AG09309 (cell line): ENCODE data around the gene MORN4.
"Not testable (repeated sequence)": the region's sequence is repeated elsewhere in the genome, so short reads cannot be mapped to it uniquely, and the experiment has no call there.

Experiments
- DNase-seq: peaks from one replicate; pipeline ENCODE4 v3.0.0-alpha.2; 2010; ENCODE audit warnings: low read depth
- H3K4me3 ChIP-seq: 2 replicates; pipeline ENCODE4 v1.5.1; 2011; ENCODE audit warnings: mild to moderate bottlenecking, low read depth, low read length, moderate library complexity; ENCODE audit not compliant: control insufficient read depth
- TF ChIP-seq, protein P1 (sequence below): IDR thresholded peaks from 2 replicates; pipeline ENCODE4 v1.5.1; 2011; ENCODE audit warnings: mild to moderate bottlenecking, low read depth, low read length, inconsistent platforms; ENCODE audit not compliant: insufficient read depth, control insufficient read depth; ENCODE audit errors: missing control alignments

Gene MORN4

GRCh38 chr10:97580421-97581367, 52.6 kb downstream of the MORN4 start:
- no peak for DNase-seq
- TF ChIP-seq, protein P1, sequence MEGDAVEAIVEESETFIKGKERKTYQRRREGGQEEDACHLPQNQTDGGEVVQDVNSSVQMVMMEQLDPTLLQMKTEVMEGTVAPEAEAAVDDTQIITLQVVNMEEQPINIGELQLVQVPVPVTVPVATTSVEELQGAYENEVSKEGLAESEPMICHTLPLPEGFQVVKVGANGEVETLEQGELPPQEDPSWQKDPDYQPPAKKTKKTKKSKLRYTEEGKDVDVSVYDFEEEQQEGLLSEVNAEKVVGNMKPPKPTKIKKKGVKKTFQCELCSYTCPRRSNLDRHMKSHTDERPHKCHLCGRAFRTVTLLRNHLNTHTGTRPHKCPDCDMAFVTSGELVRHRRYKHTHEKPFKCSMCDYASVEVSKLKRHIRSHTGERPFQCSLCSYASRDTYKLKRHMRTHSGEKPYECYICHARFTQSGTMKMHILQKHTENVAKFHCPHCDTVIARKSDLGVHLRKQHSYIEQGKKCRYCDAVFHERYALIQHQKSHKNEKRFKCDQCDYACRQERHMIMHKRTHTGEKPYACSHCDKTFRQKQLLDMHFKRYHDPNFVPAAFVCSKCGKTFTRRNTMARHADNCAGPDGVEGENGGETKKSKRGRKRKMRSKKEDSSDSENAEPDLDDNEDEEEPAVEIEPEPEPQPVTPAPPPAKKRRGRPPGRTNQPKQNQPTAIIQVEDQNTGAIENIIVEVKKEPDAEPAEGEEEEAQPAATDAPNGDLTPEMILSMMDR, result no peak
- no peak overlapping the region for H3K4me3 ChIP-seq

GRCh38 chr10:97578171-97578844, 55.0 kb downstream of the MORN4 start:
- no peak for DNase-seq
- no peak overlapping the region for H3K4me3 ChIP-seq
- TF ChIP-seq, protein P1, result no peak

- H3K4me3 ChIP-seq, result no peak overlapping the region
- no peak for DNase-seq
- TF ChIP-seq, protein P1, result no peak
These were observed 55.6 kb downstream of the MORN4 start for GRCh38 chr10:97577701-97578100.

- not testable (repeated sequence) for DNase-seq, H3K4me3 ChIP-seq
These were observed 56.8 kb downstream of the MORN4 start for GRCh38 chr10:97576487-97576886.

- DNase-seq, result no peak
- TF ChIP-seq, protein P1, result no peak
- no peak overlapping the region for H3K4me3 ChIP-seq
These were observed 58.1 kb downstream of the MORN4 start for GRCh38 chr10:97575127-97575668.

- peak; percentile 14 for DNase-seq
- TF ChIP-seq, protein P1, result no peak
- H3K4me3 ChIP-seq, result no peak overlapping the region
These were observed 58.8 kb downstream of the MORN4 start for GRCh38 chr10:97574374-97575126.

DNA sequence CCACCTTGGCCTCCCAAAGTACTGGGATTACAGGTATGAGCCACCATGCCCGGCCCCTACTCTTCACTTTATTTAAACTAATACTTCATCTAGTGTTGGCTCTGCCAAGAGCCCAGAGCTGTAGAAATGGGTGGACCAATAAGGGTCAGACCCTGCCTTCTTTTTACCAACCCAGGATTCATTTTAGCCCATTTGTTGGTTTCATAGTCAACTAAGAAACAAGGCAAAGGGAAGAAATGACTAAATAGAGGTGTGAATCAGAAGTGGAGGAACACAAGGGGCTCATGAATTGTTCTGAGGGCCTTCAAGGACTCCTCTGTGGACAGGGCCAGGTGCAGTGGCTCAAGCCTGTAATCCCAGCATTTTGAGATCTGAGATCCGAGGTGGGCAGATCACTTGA, 59.6 kb downstream of the MORN4 start:
- no peak for DNase-seq
- H3K4me3 ChIP-seq, result no peak overlapping the region
- TF ChIP-seq, protein P1, result no peak
